PFSK-1 (cell line): ENCODE data around the gene LSAMP.

Experiments
- FOXP2 ChIP-seq: optimal IDR thresholded peaks from 2 replicates; pipeline ENCODE3; 2011; ENCODE audit warnings: borderline replicate concordance, control low read depth, inconsistent platforms; ENCODE audit not compliant: insufficient read depth; ENCODE audit errors: extremely low read length, extremely low read depth
- POLR2AphosphoS5 ChIP-seq: IDR thresholded peaks from 2 replicates; pipeline ENCODE4 v1.6.1; 2012; ENCODE audit warnings: low read depth, mild to moderate bottlenecking, control low read depth, low read length, moderate library complexity
- REST ChIP-seq, 2 experiments: IDR thresholded peaks; 2 replicates each; pipeline versions ENCODE4 v1.6.1 to v1.8.0; 2011 to 2012; ENCODE audit warnings: low read depth in 2 of 2, low read length in 2 of 2, control low read depth in 1 of 2, inconsistent platforms in 1 of 2, mild to moderate bottlenecking in 1 of 2, moderate library complexity in 1 of 2; ENCODE audit not compliant: insufficient read depth in 1 of 2
- SIN3A ChIP-seq: IDR thresholded peaks from 2 replicates; pipeline ENCODE4 v1.6.1; 2012; ENCODE audit warnings: mild to moderate bottlenecking, low read length, moderate library complexity, borderline replicate concordance; ENCODE audit not compliant: insufficient read depth
- TAF1 ChIP-seq: IDR thresholded peaks from 2 replicates; pipeline ENCODE4 v1.6.1; 2012; ENCODE audit warnings: low read length, control low read depth, borderline replicate concordance; ENCODE audit not compliant: insufficient read depth

LSAMP gene

GRCh38 chr3:116015931-116016330 is 429.4 kb downstream of the LSAMP start:
- TF ChIP-seq REST (IDR thresholded peaks at IDR 0.05; ENCODE audit: insufficient read depth in 1 of 2, low read depth in 2 of 2, low read length in 2 of 2) = no peak
- no peak for TF ChIP-seq POLR2AphosphoS5
- no peak for TF ChIP-seq FOXP2
- TF ChIP-seq SIN3A = no peak
- TF ChIP-seq TAF1 = no peak

- TF ChIP-seq SIN3A (no peak), POLR2AphosphoS5 (no peak), REST (IDR thresholded peaks at IDR 0.05; ENCODE audit: insufficient read depth in 1 of 2, low read depth in 2 of 2, low read length in 2 of 2) (no peak), FOXP2 (no peak), TAF1 (no peak)
These were observed 438.3 kb downstream of the LSAMP start for GRCh38 chr3:116007000-116007399.

GRCh38 chr3:116005404-116005803 is 439.9 kb downstream of the LSAMP start:
- no peak for TF ChIP-seq TAF1
- TF ChIP-seq POLR2AphosphoS5 = no peak
- no peak for TF ChIP-seq FOXP2
- no peak for TF ChIP-seq REST (IDR thresholded peaks at IDR 0.05; ENCODE audit: insufficient read depth in 1 of 2, low read depth in 2 of 2, low read length in 2 of 2)
- no peak for TF ChIP-seq SIN3A

GRCh38 chr3:116002235-116002634 is 443.1 kb downstream of the LSAMP start:
- TF ChIP-seq FOXP2 (no peak), TAF1 (no peak), REST (IDR thresholded peaks at IDR 0.05; ENCODE audit: insufficient read depth in 1 of 2, low read depth in 2 of 2, low read length in 2 of 2) (no peak), SIN3A (no peak), POLR2AphosphoS5 (no peak)

- TF ChIP-seq REST (IDR thresholded peaks at IDR 0.05; ENCODE audit: insufficient read depth in 1 of 2, low read depth in 2 of 2, low read length in 2 of 2) (no peak), TAF1 (no peak), POLR2AphosphoS5 (no peak), FOXP2 (no peak), SIN3A (no peak)
These were observed 444.1 kb downstream of the LSAMP start for GRCh38 chr3:116001151-116001621.
